Rectal smooth muscle tissue (tissue), 1 donor: Measurements from ENCODE around the gene KCNG2.

Experiments
- H3K27ac ChIP-seq: one replicate; pipeline ENCODE4 v1.7.0; 2013; ENCODE audit warnings: low read depth, low read length, inconsistent platforms
- H3K27me3 ChIP-seq: one replicate; pipeline ENCODE4 v1.7.0; 2013; ENCODE audit warnings: low read length; ENCODE audit not compliant: control insufficient read depth, insufficient read depth
- H3K36me3 ChIP-seq: one replicate; pipeline ENCODE4 v1.7.0; 2013; ENCODE audit warnings: low read length; ENCODE audit not compliant: control insufficient read depth, insufficient read depth
- H3K4me1 ChIP-seq: one replicate; pipeline ENCODE4 v1.7.0; 2013; ENCODE audit warnings: low read length; ENCODE audit not compliant: control insufficient read depth, insufficient read depth
- H3K4me3 ChIP-seq: one replicate; pipeline ENCODE4 v1.7.0; 2013; ENCODE audit warnings: low read length
- H3K9ac ChIP-seq: one replicate; pipeline ENCODE4 v1.7.0; 2013; ENCODE audit warnings: low read length

KCNG2 gene

GRCh38 chr18:79828258-79828657, 30.5 kb downstream of the KCNG2 start:
- Histone ChIP-seq H3K9ac (no peak overlapping the region), H3K4me1 (no peaks in the 10 kb centered on the region), H3K27ac (no peak overlapping the region), H3K27me3 (no peaks in the 10 kb centered on the region), H3K36me3 (no peaks in the 10 kb centered on the region), H3K4me3 (no peak overlapping the region)

- Histone ChIP-seq H3K9ac (no peak overlapping the region), H3K27me3 (no peaks in the 10 kb centered on the region), H3K4me3 (no peak overlapping the region), H3K4me1 (no peaks in the 10 kb centered on the region), H3K27ac (no peak overlapping the region), H3K36me3 (no peaks in the 10 kb centered on the region)
Measured at GRCh38 chr18:79829136-79829854, 31.6 kb downstream of the KCNG2 start.

GRCh38 chr18:79832169-79832568, 34.4 kb downstream of the KCNG2 start:
- H3K4me3 ChIP-seq = no peak overlapping the region
- no peaks in the 10 kb centered on the region for H3K27me3 ChIP-seq
- no peaks in the 10 kb centered on the region for H3K36me3 ChIP-seq
- H3K27ac ChIP-seq = no peak overlapping the region
- H3K9ac ChIP-seq = no peak overlapping the region
- H3K4me1 ChIP-seq = no peaks in the 10 kb centered on the region

GRCh38 chr18:79834834-79835233, 37.1 kb downstream of the KCNG2 start:
- Histone ChIP-seq H3K9ac (no peak overlapping the region), H3K27me3 (no peaks in the 10 kb centered on the region), H3K27ac (no peak overlapping the region), H3K36me3 (no peaks in the 10 kb centered on the region), H3K4me3 (no peak overlapping the region), H3K4me1 (no peaks in the 10 kb centered on the region)

GRCh38 chr18:79841936-79842335, 44.2 kb downstream of the KCNG2 start:
- no peak overlapping the region for H3K9ac ChIP-seq
- no peaks in the 10 kb centered on the region for H3K27me3 ChIP-seq
- no peak overlapping the region for H3K4me3 ChIP-seq
- H3K36me3 ChIP-seq = no peaks in the 10 kb centered on the region
- H3K4me1 ChIP-seq = no peaks in the 10 kb centered on the region
- H3K27ac ChIP-seq = no peak overlapping the region

GRCh38 chr18:79844999-79845563, 47.3 kb downstream of the KCNG2 start:
- Histone ChIP-seq H3K9ac (no peak overlapping the region), H3K27me3 (no peaks in the 10 kb centered on the region), H3K4me3 (no peak overlapping the region), H3K36me3 (no peaks in the 10 kb centered on the region), H3K27ac (no peak overlapping the region), H3K4me1 (no peaks in the 10 kb centered on the region)

DNA sequence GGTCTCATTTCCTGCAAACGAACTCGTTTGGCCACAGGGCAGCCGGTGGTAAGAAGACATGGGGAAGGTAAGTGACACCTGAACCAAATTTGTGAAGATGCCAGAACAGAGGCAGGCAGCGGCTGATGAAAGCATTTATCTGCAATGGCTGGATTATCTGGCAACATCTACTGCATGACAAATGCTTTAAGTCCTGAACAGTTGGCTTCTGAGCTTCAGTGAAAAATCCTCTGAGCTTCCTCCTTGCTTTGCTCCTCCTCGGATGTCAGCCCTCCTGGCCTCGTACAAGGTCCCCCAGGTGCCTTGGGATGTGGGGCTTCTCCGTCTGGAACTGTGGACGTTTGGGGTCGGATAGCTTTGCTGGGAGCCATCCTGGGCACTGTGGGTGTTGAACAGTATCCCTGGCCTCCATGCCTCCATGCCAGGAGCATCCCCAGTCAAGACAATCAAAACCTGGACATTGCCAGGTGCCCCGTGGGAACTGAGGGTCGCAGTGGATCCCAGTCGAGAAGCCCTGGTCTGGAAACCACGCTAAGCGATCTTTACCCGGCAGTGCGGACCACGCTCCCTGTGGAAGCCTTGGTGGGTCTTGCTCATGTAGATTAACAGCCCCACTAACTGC, 49.3 kb downstream of the KCNG2 start:
- H3K27me3 ChIP-seq = no peaks in the 10 kb centered on the region
- H3K4me1 ChIP-seq = no peaks in the 10 kb centered on the region
- no peak overlapping the region for H3K27ac ChIP-seq
- no peaks in the 10 kb centered on the region for H3K36me3 ChIP-seq
- no peak overlapping the region for H3K4me3 ChIP-seq
- H3K9ac ChIP-seq = no peak overlapping the region

GRCh38 chr18:79847606-79848293, 50.0 kb downstream of the KCNG2 start:
- Histone ChIP-seq H3K4me3 (no peak overlapping the region), H3K27me3 (no peaks in the 10 kb centered on the region), H3K9ac (no peak overlapping the region), H3K36me3 (no peaks in the 10 kb centered on the region), H3K4me1 (no peaks in the 10 kb centered on the region), H3K27ac (no peak overlapping the region)

DNA sequence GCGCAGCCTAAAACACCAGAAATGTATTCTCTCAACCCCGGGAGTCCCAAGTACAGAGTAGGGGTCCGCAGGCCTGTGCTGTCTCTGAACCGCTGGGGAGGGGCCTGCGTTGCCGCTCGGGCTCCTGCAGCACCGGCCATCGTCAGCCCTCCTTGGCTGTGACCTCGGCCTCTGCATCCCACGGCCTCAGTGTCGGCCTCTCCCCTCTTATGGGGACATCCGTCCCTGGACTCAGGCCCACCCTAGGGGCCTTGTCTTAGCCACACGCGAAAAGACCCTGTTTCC, 50.5 kb downstream of the KCNG2 start:
- no peak overlapping the region for H3K9ac ChIP-seq
- no peaks in the 10 kb centered on the region for H3K36me3 ChIP-seq
- H3K4me3 ChIP-seq = no peak overlapping the region
- H3K4me1 ChIP-seq = no peaks in the 10 kb centered on the region
- H3K27ac ChIP-seq = no peak overlapping the region
- H3K27me3 ChIP-seq = no peaks in the 10 kb centered on the region

GRCh38 chr18:79848579-79849327, 51.0 kb downstream of the KCNG2 start:
- Histone ChIP-seq H3K36me3 (no peaks in the 10 kb centered on the region), H3K9ac (no peak overlapping the region), H3K4me1 (no peaks in the 10 kb centered on the region), H3K27me3 (no peaks in the 10 kb centered on the region), H3K4me3 (no peak overlapping the region), H3K27ac (no peak overlapping the region)

GRCh38 chr18:79849328-79850207, 51.8 kb downstream of the KCNG2 start:
- no peaks in the 10 kb centered on the region for H3K27me3 ChIP-seq
- H3K27ac ChIP-seq = no peak overlapping the region
- no peaks in the 10 kb centered on the region for H3K36me3 ChIP-seq
- H3K9ac ChIP-seq = no peak overlapping the region
- no peak overlapping the region for H3K4me3 ChIP-seq
- no peaks in the 10 kb centered on the region for H3K4me1 ChIP-seq
